CD14-positive monocyte (primary cell): ENCODE data around the gene MCC. TPM values are rescaled to one million over a fixed set of nuclear protein-coding genes. Genes with fewer than 3 reads are reported as not detected.

Experiments used
- DNase-seq, 3 donors: peaks; one replicate each; pipeline ENCODE4 v3.0.0-alpha.2; 2011 to 2022
- H2AFZ ChIP-seq: 2 replicates; pipeline ENCODE4 v1.6.0; 2012; ENCODE audit warnings: mild to moderate bottlenecking, low read depth, low read length, inconsistent platforms; ENCODE audit not compliant: insufficient read depth, poor library complexity, severe bottlenecking
- H3K27ac ChIP-seq, 2 donors: 1 replicate in 1 of 2; 2 replicates in 1 of 2; pipeline ENCODE4 v1.5.1; 2012 to 2013; ENCODE audit warnings: low read length in 2 of 2, control low read depth in 1 of 2, inconsistent platforms in 1 of 2, low read depth in 1 of 2, mild to moderate bottlenecking in 1 of 2
- H3K27me3 ChIP-seq, 2 donors: one replicate each; pipeline versions ENCODE4 v1.6.0 to v1.6.1; 2011 to 2013; ENCODE audit warnings: low read length in 2 of 2; ENCODE audit not compliant: control insufficient read depth in 2 of 2, insufficient read depth in 2 of 2
- H3K36me3 ChIP-seq, 2 donors: replicated peaks in 1 of 2; 1 replicate in 1 of 2; 2 replicates in 1 of 2; pipeline versions ENCODE4 v1.5.1 to v1.6.1; 2012 to 2013; ENCODE audit warnings: low read length in 2 of 2, control low read depth in 1 of 2, inconsistent platforms in 1 of 2, mild to moderate bottlenecking in 1 of 2; ENCODE audit not compliant: insufficient read depth in 2 of 2, control insufficient read depth in 1 of 2
- H3K4me1 ChIP-seq, 2 donors: 1 replicate in 1 of 2; 2 replicates in 1 of 2; pipeline versions ENCODE4 v1.5.1 to v1.6.1; 2012 to 2013; ENCODE audit warnings: low read length in 2 of 2, control low read depth in 1 of 2, inconsistent platforms in 1 of 2, mild to moderate bottlenecking in 1 of 2, moderate library complexity in 1 of 2; ENCODE audit not compliant: insufficient read depth in 2 of 2, control insufficient read depth in 1 of 2
- H3K4me2 ChIP-seq: replicated peaks from 2 replicates; pipeline ENCODE3; 2012; ENCODE audit warnings: low read length, moderate library complexity, mild to moderate bottlenecking; ENCODE audit not compliant: poor library complexity, severe bottlenecking; ENCODE audit errors: extremely low read depth
- H3K4me3 ChIP-seq, 3 experiments: fragments of 200-600 bp in 1 of 3; sonication (generic) in 1 of 3; replicated peaks in 1 of 3; 1 replicate in 2 of 3; 2 replicates in 1 of 3; pipeline ENCODE4 v1.5.1; 2011 to 2013; ENCODE audit warnings: low read length in 3 of 3, mild to moderate bottlenecking in 3 of 3, control low read depth in 2 of 3, low read depth in 2 of 3, inconsistent platforms in 1 of 3, moderate library complexity in 1 of 3
- H3K79me2 ChIP-seq: 2 replicates; pipeline ENCODE4 v1.6.0; 2012; ENCODE audit warnings: mild to moderate bottlenecking, control low read depth, inconsistent platforms, low read length, moderate library complexity; ENCODE audit not compliant: insufficient read depth
- H3K9ac ChIP-seq: 2 replicates; pipeline ENCODE4 v1.6.0; 2017; ENCODE audit warnings: low read length, mild to moderate bottlenecking; ENCODE audit not compliant: insufficient read depth, poor library complexity, severe bottlenecking
- H3K9me3 ChIP-seq, 2 donors: replicated peaks in 1 of 2; 1 replicate in 1 of 2; 2 replicates in 1 of 2; pipeline versions ENCODE4 v1.5.1 to v1.6.1; 2012 to 2013; ENCODE audit warnings: low read length in 2 of 2, control low read depth in 1 of 2; ENCODE audit not compliant: control insufficient read depth in 1 of 2, insufficient read depth in 1 of 2
- H4K20me1 ChIP-seq: 2 replicates; pipeline ENCODE4 v1.6.0; 2012; ENCODE audit warnings: mild to moderate bottlenecking, low read length, control low read depth, moderate library complexity; ENCODE audit not compliant: insufficient read depth
- H3K27ac Mint-ChIP-seq, 7 donors: one replicate each; pipeline ENCODE4 v1.8.0; 2020; ENCODE audit warnings: mild to moderate bottlenecking in 7 of 7, mixed read lengths in 7 of 7, moderate library complexity in 6 of 7, inconsistent platforms in 2 of 7
- H3K27me3 Mint-ChIP-seq, 3 donors: one replicate each; pipeline ENCODE4 v1.8.0; 2021 to 2022; ENCODE audit warnings: low read depth in 3 of 3, mild to moderate bottlenecking in 3 of 3, mixed read lengths in 3 of 3, moderate library complexity in 3 of 3, inconsistent platforms in 1 of 3
- H3K36me3 Mint-ChIP-seq, 2 donors: one replicate each; pipeline ENCODE4 v1.8.0; 2020; ENCODE audit warnings: mixed read lengths in 2 of 2, inconsistent platforms in 1 of 2, mild to moderate bottlenecking in 1 of 2
- H3K4me1 Mint-ChIP-seq: one replicate; pipeline ENCODE4 v1.8.0; 2020; ENCODE audit warnings: mild to moderate bottlenecking, mixed read lengths
- H3K4me3 Mint-ChIP-seq, 2 donors: one replicate each; pipeline ENCODE4 v1.8.0; 2020; ENCODE audit warnings: mild to moderate bottlenecking in 2 of 2, mixed read lengths in 2 of 2, moderate library complexity in 1 of 2
- H3K9me3 Mint-ChIP-seq, 7 donors: one replicate each; pipeline ENCODE4 v1.8.0; 2020 to 2022; ENCODE audit warnings: mixed read lengths in 7 of 7, mild to moderate bottlenecking in 6 of 7, moderate library complexity in 6 of 7, inconsistent platforms in 2 of 7
- CTCF ChIP-seq: fragments of 200-600 bp; IDR thresholded peaks from one replicate; pipeline ENCODE4 v1.8.0; 2022; ENCODE audit warnings: antibody characterized with exemption, mild to moderate bottlenecking
- WGBS: methylation state at CpG from one replicate; pipeline ENCODE4 v1.1.5; 2013; ENCODE audit warnings: missing lambda C conversion rate; ENCODE audit not compliant: insufficient coverage; 5-methylcytosine and 5-hydroxymethylcytosine counted together
- intact Hi-C, 2 donors: fragments of 100-400 bp; cut with micrococcal nuclease; formaldehyde crosslinking; loops; one replicate each; pipeline versions ENCODE4 v1.15.0 to v1.15.1; 2023
- polyA plus RNA-seq, 3 donors: library from polyadenylated mRNA; depleted of rRNA in 1 of 3; unstranded in 2 of 3; stranded (reverse) in 1 of 3; fragments of 300-500 nt in 2 of 3; fragments of >200 nt in 1 of 3; fragmentation: Illumina TruSeq in 2 of 3; gene quantifications; 1 replicate in 2 of 3; 2 replicates in 1 of 3; pipeline ENCODE4 v1.2.3, GENCODE V29; 2012 to 2021

MCC gene
- polyA plus RNA-seq, 3 donors: 0.09 TPM; not detected in 2

- no peak for TF ChIP-seq CTCF
- H3K79me2 ChIP-seq: no peaks in the 10 kb centered on the region
- no peak overlapping the region for H2AFZ ChIP-seq
- Mint-ChIP-seq H3K9me3 (peaks cover 0 to 2% (median 0%) of the 10 kb centered on the region in 7 donors), H3K4me3 (no peak overlapping the region), H3K36me3 (no peaks in the 10 kb centered on the region), H3K4me1 (no peaks in the 10 kb centered on the region), H3K27ac (no peak overlapping the region), H3K27me3 (peaks cover 5 to 17% (median 5%) of the 10 kb centered on the region in 3 donors)
- no peak overlapping the region for H3K27ac ChIP-seq
- peaks cover 0 to 7% of the 10 kb centered on the region in 2 donors for H3K27me3 ChIP-seq
- no peaks in the 10 kb centered on the region for H3K36me3 ChIP-seq
- H3K4me3 ChIP-seq: no peak overlapping the region
- no peak for DNase-seq
- H3K4me2 ChIP-seq: no peak overlapping the region
- no peaks in the 10 kb centered on the region for H3K4me1 ChIP-seq
- intact Hi-C loops: no loop called here
- H3K9ac ChIP-seq: no peak overlapping the region
- no peaks in the 10 kb centered on the region for H3K9me3 ChIP-seq
- no peaks in the 10 kb centered on the region for H4K20me1 ChIP-seq
- 96% methylated on average over 6 of the region's 8 CpGs for WGBS
These were observed 336.4 kb downstream of the MCC start for GRCh38 chr5:113151641-113152379.

- intact Hi-C loops: no loop called here
- no peak for DNase-seq
- 99% methylated on average over 5 of the region's 7 CpGs for WGBS
- Histone ChIP-seq H3K79me2 (no peaks in the 10 kb centered on the region), H3K4me1 (no peaks in the 10 kb centered on the region), H3K27ac (no peak overlapping the region), H4K20me1 (no peaks in the 10 kb centered on the region), H3K27me3 (peaks cover 0 to 7% of the 10 kb centered on the region in 2 donors), H2AFZ (no peak overlapping the region), H3K36me3 (no peaks in the 10 kb centered on the region), H3K9me3 (no peaks in the 10 kb centered on the region), H3K4me2 (no peak overlapping the region), H3K4me3 (no peak overlapping the region), H3K9ac (no peak overlapping the region)
- H3K9me3 Mint-ChIP-seq: peaks cover 0 to under 1% (median 0%) of the 10 kb centered on the region in 7 donors
- no peaks in the 10 kb centered on the region for H3K36me3 Mint-ChIP-seq
- H3K4me1 Mint-ChIP-seq: no peaks in the 10 kb centered on the region
- H3K27me3 Mint-ChIP-seq: peaks cover 5 to 14% (median 5%) of the 10 kb centered on the region in 3 donors
- H3K27ac Mint-ChIP-seq: peak overlapping the region in 1 of 7 donors; percentile 31
- no peak for TF ChIP-seq CTCF
- no peak overlapping the region for H3K4me3 Mint-ChIP-seq
These were observed 337.4 kb downstream of the MCC start for GRCh38 chr5:113150821-113151220.
